ENCODE data around the gene NRCAM. TPM values are rescaled to one million over a fixed set of nuclear protein-coding genes. Genes with fewer than 3 reads are reported as not detected.

The NRCAM gene
- total and polyA plus RNA-seq, 10 of the 15 experiments (the other 5 are each of a cell fraction or from before 2014, with no cell fraction given): 0.30 to 2.0 (median 1.0) TPM

DNA sequence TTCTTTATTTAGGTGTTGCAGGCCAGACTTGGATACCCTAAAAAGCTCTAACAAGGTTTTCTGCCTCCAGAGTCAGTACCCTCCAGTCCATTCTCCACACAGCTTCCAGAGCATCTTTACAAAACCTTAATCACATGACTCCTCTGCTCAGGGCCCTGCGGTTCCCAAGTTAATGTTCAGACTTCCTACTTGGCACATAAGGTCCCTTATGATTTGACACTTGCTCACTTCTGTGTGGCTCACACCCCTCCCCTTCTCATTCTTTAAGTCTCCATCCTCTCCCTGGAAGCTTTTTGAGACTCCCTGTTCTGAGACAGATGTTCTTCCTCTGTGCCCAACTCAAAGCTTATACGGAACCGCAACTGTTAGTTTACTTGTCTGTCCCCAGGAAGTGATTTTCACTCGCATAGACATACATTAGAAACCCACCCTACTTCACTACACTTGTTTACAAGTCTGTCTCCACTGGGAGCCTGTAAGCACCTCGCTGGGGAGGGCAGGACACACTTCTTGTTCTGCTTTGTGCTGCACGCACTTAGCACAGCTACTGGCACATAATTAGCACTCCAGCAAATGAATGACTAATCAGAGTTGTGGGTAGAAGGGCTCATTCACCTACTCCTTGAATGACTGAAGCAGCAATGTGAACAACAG, 171.8 kb downstream of the NRCAM start (continued):
- no peak for TF ChIP-seq BCLAF1 (IDR thresholded peaks at IDR 0.05)
- no peak for TF ChIP-seq MLLT1 (IDR thresholded peaks at IDR 0.05)
- no peak for TF ChIP-seq CBFB (IDR thresholded peaks at IDR 0.05; ENCODE audit: low read depth)
- no peak for TF ChIP-seq NKRF (conservative IDR thresholded peaks at IDR 0.05)
- no peak; the same call in 1 of the 2 replicates for TF ChIP-seq RAD51 (IDR thresholded peaks at IDR 0.05)
- no peak for TF ChIP-seq NFYA (IDR thresholded peaks at IDR 0.05; ENCODE audit: borderline replicate concordance, low read depth, low read length)
- TF ChIP-seq MTA2 (IDR thresholded peaks at IDR 0.05; ENCODE audit: low read depth): peak; percentile 80
- TF ChIP-seq SMC3 (IDR thresholded peaks at IDR 0.05; ENCODE audit: borderline replicate concordance, low read length): no peak
- no peak for TF ChIP-seq SP1 (IDR thresholded peaks at IDR 0.05; ENCODE audit: low read depth, low read length)
- no peak for TF ChIP-seq CBX3 (IDR thresholded peaks at IDR 0.05; ENCODE audit: borderline replicate concordance, low read depth)
- no peak for TF ChIP-seq EZH2 (IDR thresholded peaks at IDR 0.05; ENCODE audit: borderline replicate concordance, control insufficient read depth, low read depth, low read length)
- no peak for TF ChIP-seq NR2C1 (IDR thresholded peaks at IDR 0.05)
- TF ChIP-seq, protein P1, sequence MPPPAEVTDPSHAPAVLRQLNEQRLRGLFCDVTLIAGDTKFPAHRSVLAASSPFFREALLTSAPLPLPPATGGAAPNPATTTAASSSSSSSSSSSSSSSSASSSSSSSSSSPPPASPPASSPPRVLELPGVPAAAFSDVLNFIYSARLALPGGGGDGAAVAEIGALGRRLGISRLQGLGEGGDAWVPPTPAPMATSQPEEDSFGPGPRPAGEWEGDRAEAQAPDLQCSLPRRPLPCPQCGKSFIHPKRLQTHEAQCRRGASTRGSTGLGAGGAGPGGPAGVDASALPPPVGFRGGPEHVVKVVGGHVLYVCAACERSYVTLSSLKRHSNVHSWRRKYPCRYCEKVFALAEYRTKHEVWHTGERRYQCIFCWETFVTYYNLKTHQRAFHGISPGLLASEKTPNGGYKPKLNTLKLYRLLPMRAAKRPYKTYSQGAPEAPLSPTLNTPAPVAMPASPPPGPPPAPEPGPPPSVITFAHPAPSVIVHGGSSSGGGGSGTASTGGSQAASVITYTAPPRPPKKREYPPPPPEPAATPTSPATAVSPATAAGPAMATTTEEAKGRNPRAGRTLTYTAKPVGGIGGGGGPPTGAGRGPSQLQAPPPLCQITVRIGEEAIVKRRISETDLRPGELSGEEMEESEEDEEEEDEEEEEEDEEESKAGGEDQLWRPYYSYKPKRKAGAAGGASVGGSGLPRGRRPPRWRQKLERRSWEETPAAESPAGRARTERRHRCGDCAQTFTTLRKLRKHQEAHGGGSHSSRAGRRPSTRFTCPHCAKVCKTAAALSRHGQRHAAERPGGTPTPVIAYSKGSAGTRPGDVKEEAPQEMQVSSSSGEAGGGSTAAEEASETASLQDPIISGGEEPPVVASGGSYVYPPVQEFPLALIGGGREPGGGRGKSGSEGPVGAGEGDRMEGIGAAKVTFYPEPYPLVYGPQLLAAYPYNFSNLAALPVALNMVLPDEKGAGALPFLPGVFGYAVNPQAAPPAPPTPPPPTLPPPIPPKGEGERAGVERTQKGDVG (CRISPR knock-in tag; IDR thresholded peaks at IDR 0.05): no peak
- no peak for TF ChIP-seq ZNF274 (IDR thresholded peaks at IDR 0.05; ENCODE audit: insufficient read depth, insufficient read length)
- no peak for TF ChIP-seq MYB (IDR thresholded peaks at IDR 0.05; ENCODE audit: borderline replicate concordance, low read depth, low read length)
- no peak for TF ChIP-seq TAF1 (IDR thresholded peaks at IDR 0.05; ENCODE audit: borderline replicate concordance, low read depth, low read length)
- TF ChIP-seq TCF12 (IDR thresholded peaks at IDR 0.05; ENCODE audit: low read depth, low read length): no peak
- TF ChIP-seq SMAD1 (IDR thresholded peaks at IDR 0.05; ENCODE audit: low read depth, partially characterized antibody): no peak
- no peak for TF ChIP-seq PKNOX1 (IDR thresholded peaks at IDR 0.05)
- TF ChIP-seq FOS (IDR thresholded peaks at IDR 0.05; ENCODE audit: borderline replicate concordance, extremely low read depth, insufficient read length): no peak
